Cardiac muscle cell (in vitro differentiated cells and primary cell): ENCODE measurements around the gene SPCS2. TPM values are rescaled to one million over a fixed set of nuclear protein-coding genes. Genes with fewer than 3 reads are reported as not detected.
"Not testable (repeated sequence)": the region's sequence is repeated elsewhere in the genome, so short reads cannot be mapped to it uniquely, and the experiment has no call there.

Experiments
- DNase-seq, 2 donors: peaks; one replicate each; pipeline versions ENCODE4 v3.0.0 to v3.0.0-alpha.2; 2010 to 2017; ENCODE audit warnings: low read depth in 1 of 2, low spot score in 1 of 2
- H3K27ac ChIP-seq: fragments of 200-600 bp; sonication (generic); 2 replicates; pipeline ENCODE4 v1.5.1; 2016
- H3K27me3 ChIP-seq: fragments of 200-600 bp; sonication (generic); 2 replicates; pipeline ENCODE4 v1.6.0; 2016; ENCODE audit warnings: control low read depth
- H3K36me3 ChIP-seq: fragments of 200-600 bp; sonication (generic); 2 replicates; pipeline ENCODE4 v1.5.1; 2016; ENCODE audit warnings: control low read depth
- H3K4me1 ChIP-seq: fragments of 200-600 bp; sonication (generic); 2 replicates; pipeline ENCODE4 v1.8.1; 2017; ENCODE audit warnings: low read depth, mild to moderate bottlenecking, mixed run types
- H3K4me3 ChIP-seq: fragments of 200-600 bp; sonication (generic); 2 replicates; pipeline ENCODE4 v1.5.1; 2016; ENCODE audit warnings: mild to moderate bottlenecking
- H3K9me3 ChIP-seq: fragments of 200-600 bp; sonication (generic); 2 replicates; pipeline ENCODE4 v1.5.1; 2017; ENCODE audit warnings: low read depth, mild to moderate bottlenecking, control low read depth
- CTCF ChIP-seq: IDR thresholded peaks from 2 replicates; pipeline ENCODE4 v1.5.1; 2012; ENCODE audit warnings: low read depth, mild to moderate bottlenecking, low read length
- polyA plus RNA-seq: library from polyadenylated mRNA; unstranded; fragments of >200 nt; fragmentation: Nextera tagmentation; extraction: Ambion mirVana; gene quantifications from 2 replicates; pipeline ENCODE4 v1.2.1, GENCODE V29; 2016
- total RNA-seq: library from RNA; depleted of rRNA; stranded (reverse); fragments of >200 nt; gene quantifications from 2 replicates; pipeline ENCODE4 v1.2.3, GENCODE V29; 2016

Gene SPCS2
- total and polyA plus RNA-seq, 2 experiments from 2014 or later = 48.5 to 430 TPM

DNA sequence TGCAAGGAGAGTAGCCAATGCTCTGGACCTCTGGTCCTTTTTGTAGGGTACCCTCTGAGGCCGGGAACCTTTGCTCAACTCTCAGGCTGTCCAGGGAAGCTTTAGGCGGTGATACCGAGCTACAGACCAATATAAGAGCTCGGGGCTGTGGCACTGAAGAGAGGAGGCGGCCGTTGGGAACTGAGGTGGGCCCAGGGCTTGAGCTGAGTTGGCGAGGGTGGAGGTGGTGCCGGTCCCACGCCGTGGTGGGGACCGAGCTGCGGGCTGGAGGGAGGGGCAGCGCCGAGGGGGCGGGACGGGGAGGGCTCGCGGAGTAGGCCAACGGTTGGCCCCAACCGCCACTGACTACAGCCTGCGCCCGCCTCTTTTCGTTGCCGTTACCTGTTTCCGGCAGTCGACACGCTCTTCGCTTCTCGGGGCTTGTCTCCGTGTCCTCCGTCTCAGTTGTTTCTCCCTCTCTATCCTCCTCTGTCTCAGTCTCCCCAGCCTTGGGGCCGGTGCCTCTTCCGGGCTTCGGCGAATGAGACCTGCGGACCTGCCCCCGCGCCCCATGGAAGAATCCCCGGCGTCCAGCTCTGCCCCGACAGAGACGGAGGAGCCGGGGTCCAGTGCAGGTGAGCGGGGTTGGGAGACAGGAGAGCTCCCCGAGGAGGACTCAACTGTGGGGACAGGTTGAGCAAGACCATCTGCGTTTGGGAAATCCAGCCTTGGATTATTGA lies 39.6 kb downstream of the SPCS2 start, which contains the start of gene NEU3:
TSS of gene NEU3 (plus strand) at position 393 of the 719 bp plus-strand sequence. CDS start at position 521, 128 bp downstream.
- Histone ChIP-seq H3K9me3 (no peaks in the 10 kb centered on the region), H3K4me3 (peak within 1 kb of the TSS; percentile 58), H3K27me3 (no peaks in the 10 kb centered on the region), H3K4me1 (peaks cover 5% of the 10 kb centered on the region), H3K27ac (peak within 1 kb of the TSS; percentile 74), H3K36me3 (no peaks in the 10 kb centered on the region)
- peak; percentile 78 to 83 for DNase-seq
- no peak for TF ChIP-seq CTCF

GRCh38 chr11:74989260-74989638 lies 40.2 kb downstream of the SPCS2 start:
- peak in 1 of 2 donors; percentile 29 for DNase-seq
- H3K27ac ChIP-seq = peak overlapping the region; percentile 74
- H3K27me3 ChIP-seq = no peaks in the 10 kb centered on the region
- H3K4me3 ChIP-seq = peak overlapping the region; percentile 58
- no peaks in the 10 kb centered on the region for H3K36me3 ChIP-seq
- no peak for TF ChIP-seq CTCF
- H3K9me3 ChIP-seq = no peaks in the 10 kb centered on the region
- peaks cover 5% of the 10 kb centered on the region for H3K4me1 ChIP-seq

DNA sequence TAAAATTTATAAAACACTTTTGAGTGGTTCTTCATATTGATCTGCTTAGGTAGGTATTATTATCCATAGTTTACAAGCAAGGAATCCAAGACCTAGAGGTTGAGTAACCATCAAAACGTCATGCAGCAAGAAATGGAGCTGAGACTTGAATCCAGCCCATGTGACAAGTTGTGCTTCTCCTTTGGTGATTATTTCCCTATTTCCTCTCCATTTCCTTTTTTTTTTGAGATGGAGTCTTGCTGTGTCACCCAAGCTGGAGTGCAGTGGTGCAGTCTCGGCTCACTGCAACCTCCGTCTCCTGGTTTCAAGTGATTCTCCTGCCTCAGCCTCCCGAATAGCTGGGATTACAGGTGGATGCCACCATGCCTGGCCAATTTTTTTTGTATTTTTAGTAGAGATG lies 41.1 kb downstream of the SPCS2 start:
- H3K27ac ChIP-seq, H3K4me1 ChIP-seq, H3K9me3 ChIP-seq, DNase-seq, H3K36me3 ChIP-seq, H3K27me3 ChIP-seq: not testable (repeated sequence)
- H3K4me3 ChIP-seq = peak overlapping the region; percentile 58

DNA sequence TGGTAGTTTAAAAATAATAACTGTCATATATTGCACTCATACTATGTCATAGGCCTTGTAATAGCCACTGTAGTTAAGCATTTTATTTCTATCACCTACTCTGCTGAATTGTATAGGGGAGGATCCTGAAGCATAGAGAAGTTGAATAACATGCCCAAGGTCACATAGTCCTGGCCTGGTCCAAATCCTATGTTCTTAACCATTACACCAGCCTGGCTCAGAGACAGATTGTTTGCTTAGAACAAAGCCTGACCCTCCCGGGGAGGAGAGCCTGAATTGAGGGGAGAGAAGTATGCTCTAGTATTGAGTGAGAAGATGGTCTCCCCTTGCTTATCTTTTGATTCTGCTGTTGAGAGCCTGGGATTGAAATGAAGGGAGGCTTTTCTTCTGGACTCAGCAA lies 41.9 kb downstream of the SPCS2 start:
- no peak for TF ChIP-seq CTCF
- Histone ChIP-seq H3K4me1 (peaks cover 5% of the 10 kb centered on the region), H3K27ac (no peak overlapping the region), H3K36me3 (peaks cover 3% of the 10 kb centered on the region), H3K9me3 (no peaks in the 10 kb centered on the region), H3K27me3 (no peaks in the 10 kb centered on the region), H3K4me3 (no peak overlapping the region)
- no peak for DNase-seq

- no peaks in the 10 kb centered on the region for H3K27me3 ChIP-seq
- TF ChIP-seq CTCF = no peak
- DNase-seq = no peak
- no peaks in the 10 kb centered on the region for H3K9me3 ChIP-seq
- peaks cover 5% of the 10 kb centered on the region for H3K36me3 ChIP-seq
- H3K27ac ChIP-seq = no peak overlapping the region
- no peak overlapping the region for H3K4me3 ChIP-seq
- peaks cover 5% of the 10 kb centered on the region for H3K4me1 ChIP-seq
Observed at GRCh38 chr11:74992852-74993251, 43.8 kb downstream of the SPCS2 start.

- Histone ChIP-seq H3K27ac (no peak overlapping the region), H3K36me3 (peaks cover 8% of the 10 kb centered on the region), H3K4me1 (no peaks in the 10 kb centered on the region), H3K27me3 (no peaks in the 10 kb centered on the region), H3K9me3 (no peaks in the 10 kb centered on the region), H3K4me3 (no peak overlapping the region)
- TF ChIP-seq CTCF = no peak
- DNase-seq = no peak
Observed at GRCh38 chr11:75000975-75001354, 51.9 kb downstream of the SPCS2 start.
